Neural cell (in vitro differentiated cells): ENCODE data around the gene KRI1. TPM values are rescaled to one million over a fixed set of nuclear protein-coding genes. Genes with fewer than 3 reads are reported as not detected.

ENCODE experiments used
- H2AFZ ChIP-seq: fragments of 200-600, 300-800 bp; sonication (generic), shearing (Covaris generic); 2 replicates; pipeline ENCODE4 v1.6.0; 2014; ENCODE audit warnings: low read depth, mild to moderate bottlenecking, antibody characterized with exemption, low read length, moderate library complexity
- H3F3A ChIP-seq: fragments of 200-600 bp; shearing (Covaris generic); 2 replicates; pipeline ENCODE4 v1.6.1; 2016; ENCODE audit warnings: mild to moderate bottlenecking, moderate library complexity, mixed read lengths, antibody characterized with exemption, low read length; ENCODE audit not compliant: insufficient read depth, poor library complexity, severe bottlenecking
- H3K27ac ChIP-seq: fragments of 200-600, 300-800 bp; sonication (generic), shearing (Covaris generic); 2 replicates; pipeline ENCODE4 v1.5.1; 2014; ENCODE audit warnings: mild to moderate bottlenecking, low read length, moderate library complexity
- H3K27me3 ChIP-seq: fragments of 300-800, 200-600 bp; sonication (generic), shearing (Covaris generic); 2 replicates; pipeline ENCODE4 v1.6.0; 2014; ENCODE audit warnings: mild to moderate bottlenecking, low read depth, low read length, moderate library complexity; ENCODE audit not compliant: insufficient read depth
- H3K36me3 ChIP-seq: fragments of 300-800, 200-600 bp; sonication (generic), shearing (Covaris generic); 2 replicates; pipeline ENCODE4 v1.5.1; 2014; ENCODE audit warnings: mild to moderate bottlenecking, antibody characterized with exemption, low read length, moderate library complexity; ENCODE audit not compliant: insufficient read depth
- H3K4me2 ChIP-seq: fragments of 300-800, 200-600 bp; sonication (generic), shearing (Covaris generic); 2 replicates; pipeline ENCODE4 v1.6.0; 2014; ENCODE audit warnings: mild to moderate bottlenecking, low read length
- H3K4me3 ChIP-seq: fragments of 300-800, 200-600 bp; sonication (generic), shearing (Covaris generic); 2 replicates; pipeline ENCODE4 v1.5.1; 2014; ENCODE audit warnings: mild to moderate bottlenecking, low read length, moderate library complexity
- H3K79me2 ChIP-seq: fragments of 200-600 bp; shearing (Covaris generic); replicated peaks from 2 replicates; pipeline ENCODE4 v1.6.0; 2014; ENCODE audit warnings: mild to moderate bottlenecking, low read length, moderate library complexity; ENCODE audit not compliant: insufficient read depth
- H3K9ac ChIP-seq: fragments of 300-800, 200-600 bp; sonication (generic), shearing (Covaris generic); 2 replicates; pipeline ENCODE4 v1.6.1; 2016; ENCODE audit warnings: mild to moderate bottlenecking, low read length, mixed read lengths
- H3K9me2 ChIP-seq: fragments of 200-600 bp; shearing (Covaris generic); 2 replicates; pipeline ENCODE4 v1.6.1; 2016; ENCODE audit warnings: mild to moderate bottlenecking, low read length, mixed read lengths; ENCODE audit not compliant: insufficient read depth
- H3K9me3 ChIP-seq: fragments of 200-600, 300-800 bp; sonication (generic), shearing (Covaris generic); 2 replicates; pipeline ENCODE4 v1.6.1; 2016; ENCODE audit warnings: mild to moderate bottlenecking, mixed run types, low read length, moderate library complexity, mixed read lengths
- H4K20me1 ChIP-seq: fragments of 200-600 bp; shearing (Covaris generic); 2 replicates; pipeline ENCODE4 v1.6.1; 2016; ENCODE audit warnings: mild to moderate bottlenecking, mixed run types; ENCODE audit not compliant: insufficient read depth
- EP300 ChIP-seq: fragments of 450-650 bp; conservative IDR thresholded peaks from 2 replicates; pipeline ENCODE4 v1.6.1; 2014; ENCODE audit warnings: antibody characterized with exemption, mild to moderate bottlenecking, moderate library complexity; ENCODE audit not compliant: poor library complexity, severe bottlenecking
- EZH2 ChIP-seq: fragments of 200-600, 300-800 bp; shearing (Covaris generic), sonication (generic); IDR thresholded peaks from 2 replicates; pipeline ENCODE4 v1.6.1; 2014; ENCODE audit warnings: antibody characterized with exemption, low read length, borderline replicate concordance, mild to moderate bottlenecking; ENCODE audit not compliant: insufficient read depth, poor library complexity, severe bottlenecking
- MXI1 ChIP-seq: fragments of 450-650 bp; conservative IDR thresholded peaks from 2 replicates; pipeline ENCODE4 v1.6.1; 2014; ENCODE audit warnings: antibody characterized with exemption, mild to moderate bottlenecking; ENCODE audit not compliant: poor library complexity, severe bottlenecking
- POLR2AphosphoS5 ChIP-seq: IDR thresholded peaks from 2 replicates; pipeline ENCODE4 v1.6.1; 2012
- RAD21 ChIP-seq: fragments of 450-650 bp; conservative IDR thresholded peaks from 2 replicates; pipeline ENCODE4 v1.6.1; 2014; ENCODE audit warnings: antibody characterized with exemption, mild to moderate bottlenecking, moderate library complexity
- SMC3 ChIP-seq: fragments of 450-650 bp; conservative IDR thresholded peaks from 2 replicates; pipeline ENCODE4 v1.6.1; 2014; ENCODE audit warnings: antibody characterized with exemption, mild to moderate bottlenecking, moderate library complexity; ENCODE audit not compliant: poor library complexity
- TAF1 ChIP-seq: IDR thresholded peaks from 2 replicates; pipeline ENCODE4 v1.6.1; 2012; ENCODE audit warnings: low read depth
- polyA plus RNA-seq: library from polyadenylated mRNA; depleted of rRNA; stranded (reverse); fragments of >200 nt; gene quantifications from 2 replicates; pipeline ENCODE4 v1.2.3, GENCODE V29; 2014
- TF ChIP-seq, protein P1 (sequence below): IDR thresholded peaks from 2 replicates; pipeline ENCODE4 v1.6.1; 2012; ENCODE audit warnings: borderline replicate concordance
- TF ChIP-seq, protein P2 (sequence below): fragments of 450-650 bp; IDR thresholded peaks from 2 replicates; pipeline ENCODE4 v1.5.1; 2014; ENCODE audit warnings: antibody characterized with exemption, mild to moderate bottlenecking, moderate library complexity; ENCODE audit not compliant: poor library complexity, severe bottlenecking

KRI1 gene
- polyA plus RNA-seq, 1 donor from 2014 or later = 6.5 TPM

GRCh38 chr19:10535613-10536012 is 30.2 kb downstream of the KRI1 start:
- TF ChIP-seq EP300 (no peak), EZH2 (no peak), MXI1 (no peak), SMC3 (no peak), POLR2AphosphoS5 (no peak), RAD21 (no peak), TAF1 (no peak)
- TF ChIP-seq, protein P1, sequence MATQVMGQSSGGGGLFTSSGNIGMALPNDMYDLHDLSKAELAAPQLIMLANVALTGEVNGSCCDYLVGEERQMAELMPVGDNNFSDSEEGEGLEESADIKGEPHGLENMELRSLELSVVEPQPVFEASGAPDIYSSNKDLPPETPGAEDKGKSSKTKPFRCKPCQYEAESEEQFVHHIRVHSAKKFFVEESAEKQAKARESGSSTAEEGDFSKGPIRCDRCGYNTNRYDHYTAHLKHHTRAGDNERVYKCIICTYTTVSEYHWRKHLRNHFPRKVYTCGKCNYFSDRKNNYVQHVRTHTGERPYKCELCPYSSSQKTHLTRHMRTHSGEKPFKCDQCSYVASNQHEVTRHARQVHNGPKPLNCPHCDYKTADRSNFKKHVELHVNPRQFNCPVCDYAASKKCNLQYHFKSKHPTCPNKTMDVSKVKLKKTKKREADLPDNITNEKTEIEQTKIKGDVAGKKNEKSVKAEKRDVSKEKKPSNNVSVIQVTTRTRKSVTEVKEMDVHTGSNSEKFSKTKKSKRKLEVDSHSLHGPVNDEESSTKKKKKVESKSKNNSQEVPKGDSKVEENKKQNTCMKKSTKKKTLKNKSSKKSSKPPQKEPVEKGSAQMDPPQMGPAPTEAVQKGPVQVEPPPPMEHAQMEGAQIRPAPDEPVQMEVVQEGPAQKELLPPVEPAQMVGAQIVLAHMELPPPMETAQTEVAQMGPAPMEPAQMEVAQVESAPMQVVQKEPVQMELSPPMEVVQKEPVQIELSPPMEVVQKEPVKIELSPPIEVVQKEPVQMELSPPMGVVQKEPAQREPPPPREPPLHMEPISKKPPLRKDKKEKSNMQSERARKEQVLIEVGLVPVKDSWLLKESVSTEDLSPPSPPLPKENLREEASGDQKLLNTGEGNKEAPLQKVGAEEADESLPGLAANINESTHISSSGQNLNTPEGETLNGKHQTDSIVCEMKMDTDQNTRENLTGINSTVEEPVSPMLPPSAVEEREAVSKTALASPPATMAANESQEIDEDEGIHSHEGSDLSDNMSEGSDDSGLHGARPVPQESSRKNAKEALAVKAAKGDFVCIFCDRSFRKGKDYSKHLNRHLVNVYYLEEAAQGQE = no peak
- TF ChIP-seq, protein P2, sequence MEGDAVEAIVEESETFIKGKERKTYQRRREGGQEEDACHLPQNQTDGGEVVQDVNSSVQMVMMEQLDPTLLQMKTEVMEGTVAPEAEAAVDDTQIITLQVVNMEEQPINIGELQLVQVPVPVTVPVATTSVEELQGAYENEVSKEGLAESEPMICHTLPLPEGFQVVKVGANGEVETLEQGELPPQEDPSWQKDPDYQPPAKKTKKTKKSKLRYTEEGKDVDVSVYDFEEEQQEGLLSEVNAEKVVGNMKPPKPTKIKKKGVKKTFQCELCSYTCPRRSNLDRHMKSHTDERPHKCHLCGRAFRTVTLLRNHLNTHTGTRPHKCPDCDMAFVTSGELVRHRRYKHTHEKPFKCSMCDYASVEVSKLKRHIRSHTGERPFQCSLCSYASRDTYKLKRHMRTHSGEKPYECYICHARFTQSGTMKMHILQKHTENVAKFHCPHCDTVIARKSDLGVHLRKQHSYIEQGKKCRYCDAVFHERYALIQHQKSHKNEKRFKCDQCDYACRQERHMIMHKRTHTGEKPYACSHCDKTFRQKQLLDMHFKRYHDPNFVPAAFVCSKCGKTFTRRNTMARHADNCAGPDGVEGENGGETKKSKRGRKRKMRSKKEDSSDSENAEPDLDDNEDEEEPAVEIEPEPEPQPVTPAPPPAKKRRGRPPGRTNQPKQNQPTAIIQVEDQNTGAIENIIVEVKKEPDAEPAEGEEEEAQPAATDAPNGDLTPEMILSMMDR = no peak
- H3K9me3 ChIP-seq = no peaks in the 10 kb centered on the region

DNA sequence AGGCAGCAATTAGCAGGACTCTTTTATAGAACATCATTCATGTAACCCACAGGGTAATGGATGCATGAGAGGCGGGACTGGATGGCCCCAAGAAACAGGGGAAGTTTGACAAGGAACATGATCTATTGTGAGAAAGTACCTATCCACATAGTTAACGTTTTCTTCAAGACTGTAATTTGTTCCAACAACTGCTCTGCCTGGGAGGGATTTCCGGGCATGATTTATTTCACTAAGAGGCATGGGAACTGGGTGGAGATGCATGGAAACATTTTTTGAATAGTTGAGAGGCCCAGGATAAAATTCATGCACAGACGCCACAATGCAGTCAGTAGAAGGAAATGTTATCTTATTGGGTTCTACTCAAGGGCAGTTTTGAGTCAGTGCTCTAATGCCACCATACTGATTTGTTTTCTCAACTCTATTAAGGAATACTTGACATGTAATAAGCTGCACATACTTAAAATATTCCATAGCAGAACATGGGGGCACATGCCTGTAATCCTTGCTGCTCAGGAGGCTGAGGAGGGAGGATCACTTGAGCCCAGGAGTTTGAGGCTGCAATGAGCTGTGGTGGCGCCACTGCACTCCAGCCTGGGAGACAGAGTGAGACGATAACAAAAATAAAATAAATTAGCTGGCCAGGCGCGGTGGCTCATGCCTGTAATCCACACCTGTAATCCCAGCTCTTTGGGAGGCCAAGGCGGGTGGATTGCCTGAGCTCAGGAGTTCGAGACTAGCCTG is 32.0 kb downstream of the KRI1 start:
- H3K9me3 ChIP-seq = no peaks in the 10 kb centered on the region
- TF ChIP-seq TAF1 (no peak), SMC3 (no peak), RAD21 (no peak), EZH2 (no peak), POLR2AphosphoS5 (no peak), MXI1 (no peak), EP300 (no peak)
- TF ChIP-seq, protein P2 = no peak
- TF ChIP-seq, protein P1 = no peak
- H3K9me2 ChIP-seq = no peaks in the 10 kb centered on the region
- H3K27me3 ChIP-seq = no peaks in the 10 kb centered on the region
- H3K9ac ChIP-seq = no peak overlapping the region
- no peak overlapping the region for H3K4me2 ChIP-seq
- no peaks in the 10 kb centered on the region for H4K20me1 ChIP-seq
- no peak overlapping the region for H3K4me3 ChIP-seq
- H3F3A ChIP-seq = no peaks in the 10 kb centered on the region
- H3K27ac ChIP-seq = no peak overlapping the region
- no peak overlapping the region for H2AFZ ChIP-seq
- H3K36me3 ChIP-seq = no peaks in the 10 kb centered on the region
- H3K79me2 ChIP-seq = no peaks in the 10 kb centered on the region

More at GRCh38 chr19:10535613-10536012, 30.2 kb downstream of the KRI1 start:
- H3K4me2 ChIP-seq = no peak overlapping the region
- H3K9me2 ChIP-seq = no peaks in the 10 kb centered on the region
- no peak overlapping the region for H3K9ac ChIP-seq
- H3K36me3 ChIP-seq = no peaks in the 10 kb centered on the region
- H3K27ac ChIP-seq = no peak overlapping the region
- no peaks in the 10 kb centered on the region for H3K79me2 ChIP-seq
- no peaks in the 10 kb centered on the region for H4K20me1 ChIP-seq
- H2AFZ ChIP-seq = no peak overlapping the region
- H3K4me3 ChIP-seq = no peak overlapping the region
- no peaks in the 10 kb centered on the region for H3K27me3 ChIP-seq
- no peaks in the 10 kb centered on the region for H3F3A ChIP-seq
